ENCODE measurements around the gene ZMIZ1.

Gene ZMIZ1

GRCh38 chr10:79260811-79261740 lies 192.3 kb downstream of the ZMIZ1 start (continued):
- TF ChIP-seq, protein P1, sequence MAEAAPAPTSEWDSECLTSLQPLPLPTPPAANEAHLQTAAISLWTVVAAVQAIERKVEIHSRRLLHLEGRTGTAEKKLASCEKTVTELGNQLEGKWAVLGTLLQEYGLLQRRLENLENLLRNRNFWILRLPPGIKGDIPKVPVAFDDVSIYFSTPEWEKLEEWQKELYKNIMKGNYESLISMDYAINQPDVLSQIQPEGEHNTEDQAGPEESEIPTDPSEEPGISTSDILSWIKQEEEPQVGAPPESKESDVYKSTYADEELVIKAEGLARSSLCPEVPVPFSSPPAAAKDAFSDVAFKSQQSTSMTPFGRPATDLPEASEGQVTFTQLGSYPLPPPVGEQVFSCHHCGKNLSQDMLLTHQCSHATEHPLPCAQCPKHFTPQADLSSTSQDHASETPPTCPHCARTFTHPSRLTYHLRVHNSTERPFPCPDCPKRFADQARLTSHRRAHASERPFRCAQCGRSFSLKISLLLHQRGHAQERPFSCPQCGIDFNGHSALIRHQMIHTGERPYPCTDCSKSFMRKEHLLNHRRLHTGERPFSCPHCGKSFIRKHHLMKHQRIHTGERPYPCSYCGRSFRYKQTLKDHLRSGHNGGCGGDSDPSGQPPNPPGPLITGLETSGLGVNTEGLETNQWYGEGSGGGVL (tag by site-specific recombination; IDR thresholded peaks at IDR 0.05), result 0 out of 2 replicates have a peak, but pooled peaks have one; percentile 25
- TF ChIP-seq, protein P2, sequence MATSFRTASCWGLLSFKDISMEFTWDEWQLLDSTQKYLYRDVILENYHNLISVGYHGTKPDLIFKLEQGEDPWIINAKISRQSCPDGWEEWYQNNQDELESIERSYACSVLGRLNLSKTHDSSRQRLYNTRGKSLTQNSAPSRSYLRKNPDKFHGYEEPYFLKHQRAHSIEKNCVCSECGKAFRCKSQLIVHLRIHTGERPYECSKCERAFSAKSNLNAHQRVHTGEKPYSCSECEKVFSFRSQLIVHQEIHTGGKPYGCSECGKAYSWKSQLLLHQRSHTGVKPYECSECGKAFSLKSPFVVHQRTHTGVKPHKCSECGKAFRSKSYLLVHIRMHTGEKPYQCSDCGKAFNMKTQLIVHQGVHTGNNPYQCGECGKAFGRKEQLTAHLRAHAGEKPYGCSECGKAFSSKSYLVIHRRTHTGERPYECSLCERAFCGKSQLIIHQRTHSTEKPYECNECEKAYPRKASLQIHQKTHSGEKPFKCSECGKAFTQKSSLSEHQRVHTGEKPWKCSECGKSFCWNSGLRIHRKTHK (tag by site-specific recombination; IDR thresholded peaks at IDR 0.05), result no peak
- TF ChIP-seq ZSCAN5A (tag by site-specific recombination; IDR thresholded peaks at IDR 0.05) (no peak), ZBTB20 (tag by site-specific recombination; IDR thresholded peaks at IDR 0.05) (no peak), ZNF558 (tag by site-specific recombination; IDR thresholded peaks at IDR 0.05) (no peak)

- H3K27ac ChIP-seq (ENCODE audit: extremely low read depth, low read depth, low read length), result no peak overlapping the region
- peaks cover 4% of the 10 kb centered on the region; the same call in 1 of the 2 replicates for H3K4me1 ChIP-seq (ENCODE audit: control insufficient read depth, insufficient read depth, low read length)
- H3K4me3 ChIP-seq (ENCODE audit: low read depth, low read length), result no peak overlapping the region
- POLR2A ChIA-PET, result no interaction called here
- no peaks in the 10 kb centered on the region for H3K9me3 ChIP-seq (ENCODE audit: control insufficient read depth, insufficient read depth, low read depth, low read length)
- peaks cover 0 to 3% of the 10 kb centered on the region in 2 experiments; a peak in 1 of 3 replicates for H3K36me3 ChIP-seq (ENCODE audit: control insufficient read depth in 2 of 2, insufficient read depth in 1 of 2, low read length in 2 of 2)
- CTCF ChIA-PET, result no interaction called here
- TF ChIP-seq ZNF23 (tag by site-specific recombination; IDR thresholded peaks at IDR 0.05; ENCODE audit: borderline replicate concordance) (no peak), SCRT2 (tag by site-specific recombination; IDR thresholded peaks at IDR 0.05) (peak; percentile 30; the same call in 1 of the 2 replicates)
Measured at GRCh38 chr10:79262131-79262530, 193.4 kb downstream of the ZMIZ1 start.

GRCh38 chr10:79262959-79263746 lies 194.4 kb downstream of the ZMIZ1 start:
- no peaks in the 10 kb centered on the region for H3K9me3 ChIP-seq (ENCODE audit: control insufficient read depth, insufficient read depth, low read depth, low read length)
- ChIA-PET CTCF (no interaction called here), POLR2A (no interaction called here)
- H3K27ac ChIP-seq (ENCODE audit: extremely low read depth, low read depth, low read length), result no peak overlapping the region
- H3K36me3 ChIP-seq (ENCODE audit: control insufficient read depth in 2 of 2, insufficient read depth in 1 of 2, low read length in 2 of 2), result peaks cover 0 to 3% of the 10 kb centered on the region in 2 experiments; a peak in 1 of 3 replicates
- H3K4me1 ChIP-seq (ENCODE audit: control insufficient read depth, insufficient read depth, low read length), result peaks cover 4% of the 10 kb centered on the region; the same call in 1 of the 2 replicates
- H3K4me3 ChIP-seq (ENCODE audit: low read depth, low read length), result no peak overlapping the region
- TF ChIP-seq ZNF596 (tag by site-specific recombination; IDR thresholded peaks at IDR 0.05) (no peak), GLIS1 (tag by site-specific recombination; IDR thresholded peaks at IDR 0.05) (peak; percentile 60), ZNF624 (tag by site-specific recombination; IDR thresholded peaks at IDR 0.05) (no peak), YY1 (tag by site-specific recombination; IDR thresholded peaks at IDR 0.05) (no peak), REPIN1 (tag by site-specific recombination; IDR thresholded peaks at IDR 0.05; ENCODE audit: low read depth) (no peak), ZNF366 (tag by site-specific recombination; conservative IDR thresholded peaks at IDR 0.05) (no peak), ZNF280D (tag by site-specific recombination; IDR thresholded peaks at IDR 0.05) (no peak)
- TF ChIP-seq, protein P3, sequence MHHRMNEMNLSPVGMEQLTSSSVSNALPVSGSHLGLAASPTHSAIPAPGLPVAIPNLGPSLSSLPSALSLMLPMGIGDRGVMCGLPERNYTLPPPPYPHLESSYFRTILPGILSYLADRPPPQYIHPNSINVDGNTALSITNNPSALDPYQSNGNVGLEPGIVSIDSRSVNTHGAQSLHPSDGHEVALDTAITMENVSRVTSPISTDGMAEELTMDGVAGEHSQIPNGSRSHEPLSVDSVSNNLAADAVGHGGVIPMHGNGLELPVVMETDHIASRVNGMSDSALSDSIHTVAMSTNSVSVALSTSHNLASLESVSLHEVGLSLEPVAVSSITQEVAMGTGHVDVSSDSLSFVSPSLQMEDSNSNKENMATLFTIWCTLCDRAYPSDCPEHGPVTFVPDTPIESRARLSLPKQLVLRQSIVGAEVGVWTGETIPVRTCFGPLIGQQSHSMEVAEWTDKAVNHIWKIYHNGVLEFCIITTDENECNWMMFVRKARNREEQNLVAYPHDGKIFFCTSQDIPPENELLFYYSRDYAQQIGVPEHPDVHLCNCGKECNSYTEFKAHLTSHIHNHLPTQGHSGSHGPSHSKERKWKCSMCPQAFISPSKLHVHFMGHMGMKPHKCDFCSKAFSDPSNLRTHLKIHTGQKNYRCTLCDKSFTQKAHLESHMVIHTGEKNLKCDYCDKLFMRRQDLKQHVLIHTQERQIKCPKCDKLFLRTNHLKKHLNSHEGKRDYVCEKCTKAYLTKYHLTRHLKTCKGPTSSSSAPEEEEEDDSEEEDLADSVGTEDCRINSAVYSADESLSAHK (tag by site-specific recombination; IDR thresholded peaks at IDR 0.05), result no peak

All from HEK293 (cell line).